ENCODE data around the gene PNMA6F. TPM values are rescaled to one million over a fixed set of nuclear protein-coding genes. Genes with fewer than 3 reads are reported as not detected.
"Not testable (repeated sequence)": the region's sequence is repeated elsewhere in the genome, so short reads cannot be mapped to it uniquely, and the experiment has no call there.

The PNMA6F gene
- polyA plus RNA-seq, 3 donors: not detected

DNA sequence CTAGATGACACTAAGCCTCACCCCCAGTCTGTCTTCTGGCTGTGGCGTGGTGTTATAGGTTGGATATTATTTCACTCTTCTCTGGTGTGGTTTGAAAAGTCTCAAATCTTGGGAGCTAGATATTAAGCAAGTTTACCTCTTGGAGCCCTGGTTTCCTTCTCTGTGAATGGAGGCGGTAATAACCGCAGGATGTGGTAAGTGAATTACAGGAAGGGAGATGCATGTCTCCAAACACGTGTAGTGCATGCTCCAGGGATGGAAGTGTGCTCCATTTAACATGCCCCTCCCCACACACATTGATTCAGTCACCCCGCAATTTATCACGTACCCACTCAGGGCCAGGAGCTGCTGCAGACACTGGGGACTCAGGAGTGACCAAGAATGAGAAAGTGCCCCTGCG, 17.3 kb upstream of the PNMA6F start:
- no peak overlapping the region for H3K27ac ChIP-seq (ENCODE audit: low read depth, low read length)
- 70 to 88% (median 73%) methylated on average over 7 of the region's 7 CpGs for WGBS, 3 donors

DNA sequence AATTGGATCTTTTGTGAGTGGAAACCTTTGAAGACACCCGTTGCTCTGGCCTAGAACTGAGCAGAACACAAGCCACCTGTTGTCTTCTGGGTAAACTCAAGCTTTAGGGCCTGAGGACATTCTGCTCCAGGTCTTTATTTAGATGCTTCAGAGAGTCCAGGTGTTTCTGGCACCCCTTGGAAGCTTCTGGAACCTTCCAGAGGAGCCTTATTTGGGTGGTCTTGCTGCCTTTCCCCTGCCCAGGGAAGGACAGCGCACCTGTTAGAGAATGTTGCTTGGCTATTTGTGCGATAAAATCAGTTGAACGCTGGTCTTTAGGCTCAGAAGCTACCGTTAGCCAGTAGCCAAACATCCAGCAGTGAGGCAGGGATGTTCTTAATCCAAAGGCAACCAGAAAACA, 15.4 kb upstream of the PNMA6F start:
- no peak overlapping the region for H3K27ac ChIP-seq (ENCODE audit: low read depth, low read length)
- 81 to 95% (median 84%) methylated on average over 5 of the region's 5 CpGs for WGBS, 3 donors

DNA sequence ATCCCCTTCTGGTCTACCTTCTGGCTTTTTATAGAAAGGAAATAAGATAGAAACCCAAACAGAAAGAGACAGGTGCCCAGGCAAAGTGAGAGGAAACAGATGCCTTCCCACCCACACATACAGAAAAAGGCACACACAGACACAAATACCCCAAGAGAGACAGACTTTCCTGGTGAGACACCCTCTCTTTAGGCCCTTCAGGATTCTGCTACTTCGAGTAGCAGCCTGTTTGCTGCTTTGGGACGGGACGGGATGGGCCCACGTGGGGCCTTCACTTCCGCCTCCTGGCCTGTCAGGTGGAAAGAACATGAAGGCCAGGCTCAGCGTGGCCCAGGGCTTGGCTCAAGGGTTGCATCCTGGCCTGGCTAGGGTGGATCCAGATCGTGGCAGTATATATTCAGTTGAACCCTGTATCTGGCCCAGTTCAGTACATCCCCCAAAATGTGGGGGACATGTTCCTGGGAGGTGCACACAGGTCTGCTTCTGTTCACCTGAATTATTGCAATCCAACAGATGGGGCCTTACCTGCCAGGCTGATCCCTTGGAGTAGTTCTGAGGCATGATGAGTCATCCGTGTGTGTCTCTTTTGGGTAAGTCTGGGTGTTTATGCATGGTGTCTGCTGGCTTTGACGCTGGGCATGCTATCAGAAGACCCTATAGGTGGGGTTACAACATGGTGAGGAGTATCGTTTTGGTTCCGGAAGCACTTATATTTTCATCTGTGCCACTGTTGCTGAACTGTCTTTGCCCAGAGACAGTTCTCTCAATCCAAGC, 14.7 kb upstream of the PNMA6F start:
- H3K27ac ChIP-seq (ENCODE audit: low read depth, low read length): no peak overlapping the region
- 70 to 89% (median 73%) methylated on average over 11 of the region's 11 CpGs for WGBS, 3 donors

DNA sequence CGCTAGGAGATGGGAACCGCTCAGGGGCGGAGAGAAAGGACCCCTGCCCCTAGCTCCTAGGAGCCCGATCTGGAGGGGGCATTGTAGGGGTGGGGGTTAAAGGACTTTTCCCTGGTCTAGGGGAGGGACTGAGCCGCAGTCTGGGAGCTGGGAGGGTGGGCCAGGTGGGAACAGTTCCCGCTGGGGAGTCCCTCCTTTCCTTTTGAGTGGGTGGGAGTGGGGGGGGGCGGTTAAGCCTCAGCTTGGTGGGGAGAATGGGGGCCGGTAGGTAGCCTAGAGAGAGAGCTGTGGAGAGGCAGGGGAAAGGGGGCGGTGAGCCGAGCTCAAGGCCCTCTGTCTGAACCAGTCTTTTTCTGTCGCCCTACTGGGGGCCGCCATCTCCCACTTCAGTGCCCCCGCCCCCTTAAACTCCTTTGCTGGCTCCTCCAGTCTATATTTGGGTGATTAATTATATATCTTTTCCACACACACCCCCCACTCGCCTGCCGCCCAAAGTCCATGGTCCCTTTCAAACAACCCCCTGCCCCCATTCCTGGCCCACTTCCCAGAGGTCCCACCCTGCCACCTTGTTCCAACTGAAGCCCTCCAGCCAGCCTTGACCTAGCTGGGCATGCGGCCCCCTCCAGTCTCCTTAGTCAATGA, 13.2 kb upstream of the PNMA6F start:
- WGBS, 3 donors: 5 to 52% (median 19%) methylated on average over 4 to 16 of the region's 16 CpGs
- no peak overlapping the region for H3K27ac ChIP-seq (ENCODE audit: low read depth, low read length)

- H3K27ac ChIP-seq (ENCODE audit: low read depth, low read length): no peak within 1 kb of the TSS
- WGBS, 3 donors: 0 to 35% (median 0%) methylated on average over 35 to 86 of the region's 86 CpGs
These were observed 12.5 kb upstream of the PNMA6F start, which contains the start of gene ZNF275 for GRCh38 chrX:153333821-153334653. Gene ZNF275 (plus strand): TSS chrX:153334153. CDS start chrX:153336680, 2,527 bp downstream.

DNA sequence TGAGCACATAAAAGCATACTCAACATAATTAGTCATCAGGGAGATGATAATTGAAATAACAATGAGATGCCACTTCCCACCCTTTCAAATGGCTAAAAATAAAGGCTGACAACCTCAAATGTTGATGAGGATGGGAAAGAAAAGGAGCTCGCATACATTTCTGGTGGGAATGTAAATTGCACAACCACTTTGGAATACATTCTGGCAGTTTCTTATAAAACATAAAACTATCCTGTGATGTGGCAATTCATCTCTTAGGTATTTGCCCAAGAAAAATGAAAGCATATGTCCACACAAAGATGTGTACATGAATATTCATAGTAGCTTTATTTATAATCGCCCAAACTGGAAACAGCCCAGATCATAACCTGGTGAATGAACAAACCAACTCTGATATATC, 11.7 kb upstream of the PNMA6F start:
- 53 to 65% (median 60%) methylated on average over 2 of the region's 2 CpGs for WGBS, 3 donors
- H3K27ac ChIP-seq (ENCODE audit: low read depth, low read length): no peak overlapping the region

DNA sequence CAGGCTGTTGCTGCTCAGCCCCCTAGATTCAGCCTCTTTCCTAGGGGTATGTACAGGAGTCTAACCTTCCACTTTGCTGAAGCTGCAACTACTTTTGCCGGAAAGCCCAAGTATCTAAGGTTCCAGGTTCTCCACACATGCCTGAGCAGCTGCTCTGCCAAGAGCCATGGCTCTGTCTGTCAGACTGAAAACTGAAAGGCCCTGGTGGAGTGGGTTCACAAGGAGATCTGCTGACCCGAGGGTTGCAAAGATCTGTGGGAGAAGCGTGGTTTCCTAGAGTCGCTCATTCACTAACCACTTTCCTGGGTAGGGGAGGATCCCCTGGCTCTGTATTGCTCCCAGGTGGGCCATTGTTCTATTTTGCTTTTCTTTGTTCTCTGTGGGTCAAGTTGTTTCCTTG, 6.0 kb upstream of the PNMA6F start:
- WGBS, 3 donors: 69 to 74% (median 74%) methylated on average over 4 of the region's 4 CpGs
- H3K27ac ChIP-seq (ENCODE audit: low read depth, low read length): no peak overlapping the region

DNA sequence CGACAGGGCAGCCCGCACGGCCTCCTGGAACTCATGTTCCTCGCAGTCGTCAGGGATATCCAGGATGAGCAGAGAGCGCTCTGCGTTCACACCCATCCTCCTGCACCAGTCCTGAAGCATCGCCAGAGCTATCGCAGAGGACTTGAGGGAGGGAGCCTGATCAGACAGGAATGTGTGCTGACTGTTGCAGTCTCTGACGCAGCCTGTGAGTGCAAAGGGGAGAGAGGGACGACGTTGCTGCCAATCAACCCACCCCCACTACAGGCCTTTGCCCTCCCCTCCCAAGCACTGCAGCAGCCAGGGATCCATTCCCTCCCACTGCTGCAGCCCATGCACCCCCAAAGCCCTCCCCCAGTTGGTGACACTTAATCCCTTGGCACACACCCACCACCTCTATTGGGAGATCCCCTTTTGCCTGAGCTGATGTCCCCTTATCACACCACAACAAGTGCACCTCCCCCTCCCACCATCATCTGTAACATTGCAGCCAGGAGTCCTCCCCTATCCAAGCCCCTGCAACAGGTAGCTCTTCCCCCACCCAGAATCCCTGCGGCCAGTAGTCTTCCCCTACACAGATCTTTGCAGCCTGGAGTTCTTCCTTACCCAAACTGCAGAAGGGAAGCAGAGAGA, 897 bp downstream of the PNMA6F start:
- 11 to 32% (median 31%) methylated on average over 3 to 8 of the region's 13 CpGs for WGBS, 3 donors
- no peak overlapping the region for H3K27ac ChIP-seq (ENCODE audit: low read depth, low read length)

DNA sequence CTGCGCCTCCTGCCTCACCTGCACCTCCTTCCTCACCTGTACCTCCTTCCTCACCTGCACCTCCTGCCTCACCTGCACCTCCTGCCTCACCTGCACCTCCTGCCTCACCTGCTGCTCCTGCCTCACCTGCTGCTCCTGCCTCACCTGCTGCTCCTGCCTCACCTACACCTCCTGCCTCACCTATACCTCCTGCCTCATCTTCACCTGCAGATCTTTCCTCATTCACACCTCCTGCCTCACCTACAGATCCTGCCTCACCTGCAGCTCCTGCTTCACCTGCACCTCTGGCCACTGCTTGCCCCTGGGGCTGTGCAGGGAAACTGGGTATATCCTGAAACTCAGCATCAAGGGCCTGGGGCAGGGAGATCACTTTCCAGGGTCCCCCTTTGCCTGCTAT, 1.5 kb downstream of the PNMA6F start:
- 100% methylated on average over 1 of the region's 1 CpG; no CpG with 5 or more reads in 1 of the 3 donors for WGBS, 3 donors
- H3K27ac ChIP-seq (ENCODE audit: low read depth, low read length): not testable (repeated sequence)

DNA sequence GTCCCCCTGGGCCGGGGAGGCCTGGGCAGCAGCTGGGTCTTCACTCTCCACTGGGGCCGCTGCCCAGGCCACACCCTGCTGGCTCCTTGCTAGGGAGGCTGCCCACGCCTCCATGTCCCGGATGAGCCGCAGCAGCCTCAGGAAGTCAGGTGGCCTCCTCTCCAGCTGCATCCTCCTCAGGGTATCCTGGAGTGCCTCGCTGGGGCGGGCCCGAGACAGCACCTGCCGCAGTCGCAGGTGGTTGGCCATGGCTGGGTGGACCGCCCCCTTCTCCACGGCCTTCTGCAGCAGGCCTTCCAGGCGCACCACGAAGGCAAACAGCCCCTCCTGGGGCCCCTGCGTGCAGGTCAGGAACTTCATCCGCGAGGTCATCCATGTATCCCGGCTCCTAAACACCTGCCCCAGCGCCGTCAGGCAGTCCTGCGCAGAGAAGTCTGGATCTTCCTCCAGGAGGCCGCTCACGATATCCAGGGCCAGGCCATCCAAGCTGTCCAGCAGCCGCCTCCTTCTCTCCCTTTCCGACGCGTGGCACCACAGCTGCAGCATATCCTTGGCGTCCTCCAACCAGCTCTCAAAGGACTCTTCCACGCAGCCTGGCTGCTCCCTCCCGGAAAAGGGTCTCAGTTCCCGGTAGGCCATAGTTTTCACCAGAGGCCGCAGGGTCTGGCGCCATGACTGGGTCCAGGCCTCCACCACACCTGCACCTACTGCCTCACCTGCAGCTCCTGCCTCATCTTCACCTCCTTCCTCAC, 2.1 kb downstream of the PNMA6F start:
- H3K27ac ChIP-seq (ENCODE audit: low read depth, low read length): no peak overlapping the region
- WGBS, 3 donors: 77 to 87% (median 79%) methylated on average over 11 to 33 of the region's 33 CpGs

DNA sequence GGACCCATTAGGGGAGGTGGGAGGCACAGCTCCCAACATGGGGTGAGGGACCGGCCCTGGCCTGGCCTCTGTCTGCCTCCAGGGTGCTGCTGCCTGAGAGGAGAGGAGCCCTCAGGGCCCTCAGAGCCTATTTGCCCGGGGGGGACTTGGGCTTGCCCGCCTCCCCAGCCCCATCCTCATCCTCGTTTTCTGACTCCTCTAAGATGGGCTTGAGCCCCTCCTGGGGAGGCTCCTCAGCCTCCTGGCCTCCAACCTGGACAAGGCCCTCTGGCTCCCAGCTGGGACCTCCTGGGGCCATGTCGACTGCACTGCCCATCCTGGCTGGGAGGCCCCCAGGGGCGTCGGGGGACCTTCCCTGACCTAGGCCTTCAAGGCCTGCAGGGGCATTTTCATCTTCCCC, 2.8 kb downstream of the PNMA6F start:
- WGBS, 3 donors: 70 to 89% (median 81%) methylated on average over 3 to 7 of the region's 7 CpGs
- no peak overlapping the region for H3K27ac ChIP-seq (ENCODE audit: low read depth, low read length)

GRCh38 chrX:153317996-153318722, 3.4 kb downstream of the PNMA6F start:
- no peak overlapping the region for H3K27ac ChIP-seq (ENCODE audit: low read depth, low read length)
- 89 to 97% (median 92%) methylated on average over 17 to 20 of the region's 20 CpGs for WGBS, 3 donors

DNA sequence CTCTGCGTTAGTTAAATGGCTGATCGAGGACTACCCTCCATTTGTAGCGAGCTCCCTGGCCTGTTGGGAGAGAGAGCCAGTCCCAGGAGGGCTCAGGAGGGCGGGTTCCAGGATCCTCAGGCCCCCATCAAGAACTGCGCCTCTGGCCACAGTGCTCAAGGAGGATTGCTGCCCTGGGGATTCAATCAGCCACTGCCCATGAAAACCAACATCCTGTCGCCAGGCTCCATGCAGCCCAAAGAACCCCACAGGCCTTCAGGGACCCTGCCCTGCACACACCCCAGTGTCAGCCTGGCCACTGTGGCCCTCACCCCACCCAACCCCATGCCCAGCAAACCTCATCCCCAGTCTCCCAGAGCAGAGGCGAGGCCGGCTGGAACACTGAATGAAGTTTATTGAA, 4.3 kb downstream of the PNMA6F start:
- WGBS, 3 donors: 80 to 90% (median 82%) methylated on average over 8 of the region's 8 CpGs
- no peak overlapping the region for H3K27ac ChIP-seq (ENCODE audit: low read depth, low read length)

DNA sequence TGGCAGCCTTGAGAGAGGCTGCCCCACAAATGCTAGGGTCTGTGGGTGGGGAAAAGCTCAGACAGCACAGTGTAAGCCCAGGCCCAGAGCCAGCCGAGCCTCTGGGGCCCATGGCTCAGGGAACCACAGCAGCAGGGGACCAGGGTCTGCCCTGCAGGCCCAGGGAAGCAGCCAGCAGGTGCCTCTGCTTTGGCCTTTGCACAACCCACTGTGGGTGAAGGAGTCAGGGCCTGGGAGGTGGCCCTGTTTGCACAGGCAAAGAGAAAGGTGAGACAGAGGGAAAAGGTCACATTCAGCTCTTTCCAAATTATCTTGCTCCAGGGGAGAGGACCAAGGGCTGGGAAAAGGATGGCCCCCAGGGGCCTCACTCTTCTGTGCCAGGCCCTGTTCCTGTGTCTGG, 8.7 kb downstream of the PNMA6F start:
- H3K27ac ChIP-seq (ENCODE audit: low read depth, low read length): no peak overlapping the region
- WGBS, 3 donors: 69 to 100% (median 79%) methylated on average over 1 of the region's 1 CpG

DNA sequence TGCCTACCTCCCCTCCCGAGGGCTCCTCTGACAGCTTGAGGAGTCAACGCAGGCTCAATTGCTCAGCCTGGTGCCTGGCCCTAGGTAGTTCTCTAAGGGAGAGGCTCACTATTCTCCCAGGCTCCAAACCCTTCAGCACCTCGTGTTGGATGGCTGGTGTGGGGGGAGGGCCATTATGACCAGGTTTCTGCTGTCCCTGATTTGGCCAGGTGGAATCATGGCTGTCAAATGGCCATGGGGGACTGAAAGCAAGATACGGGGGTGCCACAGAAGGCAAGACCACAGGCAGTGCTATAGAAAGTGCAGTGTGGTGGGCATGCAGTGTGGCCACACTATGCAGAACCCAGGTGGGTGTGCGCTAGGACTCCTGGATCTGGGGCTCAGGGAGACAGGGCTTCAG, 9.5 kb downstream of the PNMA6F start:
- no peak overlapping the region for H3K27ac ChIP-seq (ENCODE audit: low read depth, low read length)
- 72 to 88% (median 84%) methylated on average over 5 of the region's 5 CpGs for WGBS, 3 donors

- 86 to 91% (median 89%) methylated on average over 9 of the region's 9 CpGs for WGBS, 3 donors
- no peak overlapping the region for H3K27ac ChIP-seq (ENCODE audit: low read depth, low read length)
These were observed 10.7 kb downstream of the PNMA6F start for GRCh38 chrX:153310901-153311300.
